Spleen (tissue), 11 donors: ENCODE results near the gene TPCN2. TPM values are rescaled to one million over a fixed set of nuclear protein-coding genes. Genes with fewer than 3 reads are reported as not detected.

Experiments used
- DNase-seq: peaks from one replicate; pipeline ENCODE4 v3.0.0-alpha.2; 2020
- H3K27ac ChIP-seq, 8 donors: fragments of 200-600 bp; sonication (generic) in 7 of 8; 1 replicate in 4 of 8; 2 replicates in 4 of 8; pipeline versions ENCODE4 v1.5.0 to v1.8.0; 2016 to 2021; ENCODE audit warnings: inconsistent platforms in 4 of 8, mild to moderate bottlenecking in 4 of 8, moderate library complexity in 1 of 8
- H3K27me3 ChIP-seq, 7 donors: fragments of 200-600 bp; sonication (generic) in 6 of 7; replicated peaks in 1 of 7; 1 replicate in 4 of 7; 2 replicates in 3 of 7; pipeline versions ENCODE4 v1.5.0 to v1.8.0; 2016 to 2021; ENCODE audit warnings: inconsistent platforms in 3 of 7, mild to moderate bottlenecking in 1 of 7
- H3K36me3 ChIP-seq, 6 donors: fragments of 200-600 bp; sonication (generic) in 5 of 6; 1 replicate in 4 of 6; 2 replicates in 2 of 6; pipeline versions ENCODE4 v1.5.0 to v1.8.0; 2016 to 2021; ENCODE audit warnings: inconsistent platforms in 2 of 6
- H3K4me1 ChIP-seq, 6 donors: fragments of 200-600 bp; sonication (generic) in 5 of 6; 1 replicate in 3 of 6; 2 replicates in 3 of 6; pipeline versions ENCODE4 v1.5.0 to v1.8.0; 2016 to 2021; ENCODE audit warnings: inconsistent platforms in 3 of 6
- H3K4me3 ChIP-seq, 8 donors: fragments of 200-600 bp; sonication (generic) in 7 of 8; 1 replicate in 4 of 8; 2 replicates in 4 of 8; pipeline versions ENCODE4 v1.5.0 to v1.8.0; 2016 to 2021; ENCODE audit warnings: inconsistent platforms in 4 of 8, mild to moderate bottlenecking in 4 of 8, moderate library complexity in 2 of 8
- H3K9me3 ChIP-seq, 8 donors: fragments of 200-600 bp; sonication (generic) in 7 of 8; 1 replicate in 4 of 8; 2 replicates in 4 of 8; pipeline versions ENCODE4 v1.5.0 to v1.8.0; 2016 to 2021; ENCODE audit warnings: inconsistent platforms in 4 of 8
- POLR2A ChIP-seq, 3 donors: fragments of 450-650 bp; IDR thresholded peaks; one replicate each; pipeline ENCODE4 v1.5.1; 2017; ENCODE audit warnings: antibody characterized with exemption in 3 of 3, mild to moderate bottlenecking in 1 of 3
- POLR2AphosphoS5 ChIP-seq, 3 donors: sonication (generic); formaldehyde crosslinking; IDR thresholded peaks; one replicate each; pipeline ENCODE4 v1.5.1; 2017; ENCODE audit warnings: antibody characterized with exemption in 3 of 3
- whole genome bisulfite sequencing, 5 donors: extraction: QIAGEN DNeasy Blood & Tissue Kit in 3 of 5; methylation state at CpG; one replicate each; pipeline versions ENCODE4 v1.1.5 to v1.1.7; 2013 to 2018; 5-methylcytosine and 5-hydroxymethylcytosine counted together
- intact Hi-C: fragments of 100-400 bp; cut with DNase I; formaldehyde crosslinking; loops from one replicate; pipeline ENCODE4 v1.15.0; 2023; ENCODE audit warnings: low total_unique reads
- polyA plus RNA-seq, 3 donors: library from polyadenylated mRNA; stranded (reverse); fragments of 200-250 nt; gene quantifications; one replicate each; pipeline ENCODE4 v1.2.1, GENCODE V29; 2013
- total RNA-seq, 7 donors: library from RNA; depleted of rRNA in 3 of 7; stranded (reverse); fragments of >200 nt in 3 of 7; fragmentation: NEBNext Ultra II Directional in 4 of 7; extraction: Animal tissue kit (Norgen Biotek cat#: 25700) in 4 of 7; gene quantifications; one replicate each; pipeline versions ENCODE4 v1.1.0 to v1.2.1, GENCODE V29; 2016 to 2021
- TF ChIP-seq, protein P1 (sequence below), 11 experiments: fragments of 200-600 bp in 7 of 11; fragments of 450-650 bp in 4 of 11; sonication (generic) in 4 of 11; IDR thresholded peaks in 8 of 11; conservative IDR thresholded peaks in 3 of 11; 1 replicate in 7 of 11; 2 replicates in 4 of 11; pipeline versions ENCODE4 v1.4.0 to v1.8.0; 2016 to 2021; ENCODE audit warnings: antibody characterized with exemption in 11 of 11, inconsistent platforms in 4 of 11, mild to moderate bottlenecking in 1 of 11
- donor health status: healthy with polysubstance abuse.
- donor health status: DM: no; HTN: no; CAD: no; lungs with moderate emphysema.
- donor health status: DM: no; HTN: no; CAD: no.
- donor health status: Bipolar disorder and iron deficiency.
- donor health status: healthy.
- donor health status: DM: no; HTN: no; CAD: no.
- donor health status: DM: yes; HTN: yes; CAD: no.

Gene TPCN2
- total and polyA plus RNA-seq, 10 donors: 3.6 to 30.4 (median 24.1) TPM

DNA sequence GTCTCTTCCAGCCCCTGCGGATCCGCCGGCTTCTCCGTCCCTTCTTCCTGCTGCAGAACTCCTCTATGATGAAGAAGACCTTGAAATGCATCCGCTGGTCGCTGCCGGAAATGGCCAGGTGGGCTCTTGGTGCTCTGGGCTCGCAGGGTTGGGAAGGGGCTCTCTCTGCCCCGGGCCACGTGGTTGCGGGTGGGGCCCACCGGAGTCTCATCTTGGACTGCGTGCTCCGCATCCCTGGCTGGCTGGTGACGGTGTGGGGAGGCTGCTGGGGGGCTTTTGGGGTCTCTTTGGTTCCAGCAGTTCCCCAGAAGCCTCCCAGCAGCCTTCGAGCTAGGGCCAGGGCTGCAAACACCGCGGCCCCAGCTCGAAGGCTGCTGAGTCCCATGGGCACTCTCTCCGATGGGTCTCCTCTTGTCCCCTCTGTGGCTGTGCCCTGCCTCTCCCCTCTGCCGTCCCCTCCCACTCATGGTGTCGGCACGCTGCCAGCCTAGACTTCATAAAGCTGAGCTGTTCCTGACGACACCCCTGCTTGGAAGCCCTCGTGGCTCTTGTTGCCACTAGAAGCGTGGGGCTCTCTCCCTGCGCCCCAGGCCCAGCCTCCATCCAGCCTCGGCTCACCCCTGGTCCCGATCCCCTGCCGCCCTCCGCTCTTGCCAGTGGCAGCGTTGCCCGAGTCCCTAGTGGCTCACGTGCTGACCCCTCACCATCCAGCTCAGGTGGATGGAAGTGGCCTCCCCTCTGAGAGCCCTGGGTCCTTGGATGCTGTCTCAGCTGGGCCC lies 14.3 kb downstream of the TPCN2 start:
- Histone ChIP-seq H3K4me1 (peaks cover 0 to 17% (median 0%) of the 10 kb centered on the region in 6 donors), H3K9me3 (no peaks in the 10 kb centered on the region), H3K27ac (no peak overlapping the region), H3K27me3 (no peaks in the 10 kb centered on the region), H3K4me3 (no peak overlapping the region), H3K36me3 (peaks cover 0 to 98% (median 31%) of the 10 kb centered on the region in 6 donors)
- WGBS, 5 donors: 87 to 95% (median 92%) methylated on average over 31 to 34 of the region's 34 CpGs
- no peak for DNase-seq
- TF ChIP-seq, protein P1, sequence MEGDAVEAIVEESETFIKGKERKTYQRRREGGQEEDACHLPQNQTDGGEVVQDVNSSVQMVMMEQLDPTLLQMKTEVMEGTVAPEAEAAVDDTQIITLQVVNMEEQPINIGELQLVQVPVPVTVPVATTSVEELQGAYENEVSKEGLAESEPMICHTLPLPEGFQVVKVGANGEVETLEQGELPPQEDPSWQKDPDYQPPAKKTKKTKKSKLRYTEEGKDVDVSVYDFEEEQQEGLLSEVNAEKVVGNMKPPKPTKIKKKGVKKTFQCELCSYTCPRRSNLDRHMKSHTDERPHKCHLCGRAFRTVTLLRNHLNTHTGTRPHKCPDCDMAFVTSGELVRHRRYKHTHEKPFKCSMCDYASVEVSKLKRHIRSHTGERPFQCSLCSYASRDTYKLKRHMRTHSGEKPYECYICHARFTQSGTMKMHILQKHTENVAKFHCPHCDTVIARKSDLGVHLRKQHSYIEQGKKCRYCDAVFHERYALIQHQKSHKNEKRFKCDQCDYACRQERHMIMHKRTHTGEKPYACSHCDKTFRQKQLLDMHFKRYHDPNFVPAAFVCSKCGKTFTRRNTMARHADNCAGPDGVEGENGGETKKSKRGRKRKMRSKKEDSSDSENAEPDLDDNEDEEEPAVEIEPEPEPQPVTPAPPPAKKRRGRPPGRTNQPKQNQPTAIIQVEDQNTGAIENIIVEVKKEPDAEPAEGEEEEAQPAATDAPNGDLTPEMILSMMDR (IDR thresholded peaks at IDR 0.05 in 8 of 11, conservative IDR thresholded peaks at IDR 0.05 in 3 of 11): no peak
- TF ChIP-seq POLR2AphosphoS5 (IDR thresholded peaks at IDR 0.05): no peak
- TF ChIP-seq POLR2A (IDR thresholded peaks at IDR 0.05): no peak
- intact Hi-C loops: no loop called here

DNA sequence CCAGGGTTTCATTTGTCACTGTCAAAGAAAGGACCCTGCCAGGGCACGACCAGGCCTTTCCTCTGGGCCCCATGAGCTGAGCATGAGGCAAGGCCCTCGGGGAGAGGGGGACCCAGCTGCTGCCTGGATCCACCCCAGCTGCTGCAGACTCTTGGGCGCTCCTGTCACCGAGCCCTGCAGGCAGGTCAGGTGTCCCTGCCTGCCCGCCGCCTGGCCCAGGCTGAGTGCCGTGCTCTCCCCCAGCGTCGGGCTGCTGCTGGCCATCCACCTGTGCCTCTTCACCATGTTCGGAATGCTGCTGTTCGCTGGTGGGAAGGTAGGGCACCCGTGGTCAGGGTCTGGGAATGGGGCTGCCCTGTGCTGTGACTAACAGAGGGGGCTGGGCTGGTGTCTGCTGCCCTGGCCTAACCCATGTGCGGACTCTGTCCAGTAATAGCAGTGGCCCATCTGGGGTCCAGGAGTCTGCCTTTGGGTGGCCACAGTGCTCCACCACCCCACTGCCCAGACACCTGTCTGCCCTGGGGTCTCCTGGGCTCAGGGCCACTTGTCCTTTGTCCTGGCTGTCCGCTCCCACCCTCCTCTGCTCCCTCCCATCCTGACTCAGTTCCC lies 15.0 kb downstream of the TPCN2 start:
- intact Hi-C loops: no loop called here
- TF ChIP-seq POLR2A (IDR thresholded peaks at IDR 0.05) (no peak), POLR2AphosphoS5 (IDR thresholded peaks at IDR 0.05) (no peak)
- TF ChIP-seq, protein P1 (IDR thresholded peaks at IDR 0.05 in 8 of 11, conservative IDR thresholded peaks at IDR 0.05 in 3 of 11): no peak
- DNase-seq: no peak
- no peaks in the 10 kb centered on the region for H3K27me3 ChIP-seq
- WGBS, 5 donors: 85 to 93% (median 91%) methylated on average over 2 to 14 of the region's 14 CpGs
- H3K27ac ChIP-seq: no peak overlapping the region
- H3K36me3 ChIP-seq: peaks cover 0 to 92% (median 26%) of the 10 kb centered on the region in 6 donors
- peaks cover 0 to 17% (median 0%) of the 10 kb centered on the region in 6 donors for H3K4me1 ChIP-seq
- no peak overlapping the region for H3K4me3 ChIP-seq
- H3K9me3 ChIP-seq: no peaks in the 10 kb centered on the region

DNA sequence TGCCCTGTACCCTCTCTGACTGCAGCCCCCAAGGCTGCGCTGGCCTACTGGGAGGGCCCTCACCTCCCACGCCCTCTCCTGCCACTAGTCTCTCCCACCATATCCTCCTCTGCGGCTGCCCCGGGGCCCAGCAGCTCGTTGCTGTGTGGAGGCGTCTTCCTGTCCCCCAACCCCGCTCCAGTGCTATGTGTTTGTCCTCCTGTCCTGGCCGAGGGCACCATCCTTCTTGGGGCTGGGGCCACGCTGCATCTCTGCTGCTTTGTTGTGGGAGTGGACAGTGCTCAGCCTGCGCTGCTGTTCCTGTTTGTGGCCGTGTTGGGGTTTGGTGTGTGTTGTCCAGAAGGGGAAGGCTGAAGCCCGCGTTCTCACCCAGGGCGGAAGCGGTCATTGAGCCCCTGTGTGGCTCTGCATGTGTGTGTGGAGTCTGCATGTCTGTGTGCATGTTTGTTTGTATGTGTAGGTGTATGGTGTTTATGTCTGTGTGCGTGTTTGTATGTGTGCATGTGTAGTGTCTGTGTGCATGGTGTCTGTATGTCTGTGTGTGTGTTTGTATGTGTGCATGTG lies 15.7 kb downstream of the TPCN2 start:
- DNase-seq: no peak
- no peak overlapping the region for H3K27ac ChIP-seq
- peaks cover 0 to 85% (median 23%) of the 10 kb centered on the region in 6 donors for H3K36me3 ChIP-seq
- WGBS, 5 donors: 80 to 86% (median 82%) methylated on average over 16 of the region's 16 CpGs
- H3K4me1 ChIP-seq: peaks cover 0 to 17% (median 0%) of the 10 kb centered on the region in 6 donors
- H3K4me3 ChIP-seq: no peak overlapping the region
- H3K9me3 ChIP-seq: no peaks in the 10 kb centered on the region
- intact Hi-C loops: no loop called here
- TF ChIP-seq, protein P1 (IDR thresholded peaks at IDR 0.05 in 8 of 11, conservative IDR thresholded peaks at IDR 0.05 in 3 of 11): no peak
- no peak for TF ChIP-seq POLR2A (IDR thresholded peaks at IDR 0.05)
- TF ChIP-seq POLR2AphosphoS5 (IDR thresholded peaks at IDR 0.05): no peak
- no peaks in the 10 kb centered on the region for H3K27me3 ChIP-seq
